GM12878 (cell line): ENCODE data around the gene CCDC117. TPM values are rescaled to one million over a fixed set of nuclear protein-coding genes. Genes with fewer than 3 reads are reported as not detected.

Experiments
- BCL3 ChIP-seq: IDR thresholded peaks from 2 replicates; pipeline ENCODE4 v1.6.1; 2011; ENCODE audit warnings: borderline replicate concordance, low read depth, mild to moderate bottlenecking, moderate library complexity, low read length; ENCODE audit not compliant: insufficient read depth, poor library complexity, severe bottlenecking
- GABPA ChIP-seq: IDR thresholded peaks from 2 replicates; pipeline ENCODE4 v1.6.1; 2014; ENCODE audit warnings: antibody characterized with exemption, low read depth, mild to moderate bottlenecking, inconsistent platforms
- GATAD2B ChIP-seq: fragments of 450-650 bp; conservative IDR thresholded peaks from 2 replicates; pipeline ENCODE4 v1.6.1; 2017; ENCODE audit warnings: low read depth, mild to moderate bottlenecking, moderate library complexity
- HDGF ChIP-seq: fragments of 450-650 bp; IDR thresholded peaks from 2 replicates; pipeline ENCODE4 v1.6.1; 2016; ENCODE audit warnings: antibody characterized with exemption
- IKZF2 ChIP-seq, 2 experiments: fragments of 450-650 bp; IDR thresholded peaks; 2 replicates each; pipeline ENCODE4 v1.6.1; 2017; ENCODE audit warnings: mild to moderate bottlenecking in 2 of 2, moderate library complexity in 2 of 2
- IRF5 ChIP-seq: fragments of 450-650 bp; IDR thresholded peaks from 2 replicates; pipeline ENCODE4 v1.6.1; 2017; ENCODE audit warnings: borderline replicate concordance
- NBN ChIP-seq: fragments of 450-650 bp; IDR thresholded peaks from 2 replicates; pipeline ENCODE4 v1.6.1; 2016
- NRF1 ChIP-seq: conservative IDR thresholded peaks from 2 replicates; pipeline ENCODE4 v1.6.1; 2011; ENCODE audit warnings: mild to moderate bottlenecking, low read depth, low read length, improper control_type of control experiment
- SIX5 ChIP-seq: IDR thresholded peaks from 2 replicates; pipeline ENCODE4 v1.6.1; 2011; ENCODE audit warnings: mild to moderate bottlenecking, low read depth, low read length, moderate library complexity; ENCODE audit not compliant: severe bottlenecking
- WRNIP1 ChIP-seq: IDR thresholded peaks from 2 replicates; pipeline ENCODE4 v1.6.1; 2011; ENCODE audit warnings: low read depth, low read length, improper control_type of control experiment, borderline replicate concordance
- polyA plus RNA-seq, 11 experiments: library from polyadenylated mRNA; depleted of rRNA in 4 of 11; unstranded in 6 of 11; stranded (reverse) in 5 of 11; fragments of >200 nt; fragmentation: Nextera tagmentation in 4 of 11; fragmentation: Illumina TruSeq in 1 of 11; extraction: Ambion mirVana in 4 of 11; extraction: Trizol in 1 of 11; gene quantifications; 1 replicate in 1 of 11; 2 replicates in 10 of 11; pipeline versions ENCODE4 v1.2.1 to v1.2.3, GENCODE V29; 2011 to 2016; ENCODE audit warnings: inconsistent platforms in 2 of 11, missing spikeins in 2 of 11, low read depth in 1 of 11
- total RNA-seq, 4 experiments: library from RNA; depleted of rRNA in 3 of 4; stranded (reverse); fragments of >200 nt in 3 of 4; fragmentation: Illumina TruSeq in 1 of 4; extraction: Trizol in 1 of 4; gene quantifications; 2 replicates each; pipeline versions ENCODE4 v1.2.1 to v1.2.3, GENCODE V29; 2013 to 2021
- TF ChIP-seq, protein P1 (sequence below): fragments of 450-650 bp; IDR thresholded peaks from 2 replicates; pipeline ENCODE4 v1.6.1; 2017; ENCODE audit warnings: low read depth, mild to moderate bottlenecking, moderate library complexity
- TF ChIP-seq, protein P2 (sequence below): IDR thresholded peaks from 2 replicates; pipeline ENCODE4 v1.6.1; 2011; ENCODE audit warnings: low read depth, low read length, improper control_type of control experiment, borderline replicate concordance

Gene CCDC117
- total and polyA plus RNA-seq, 10 of the 15 experiments (the other 5 are each of a cell fraction or from before 2014, with no cell fraction given): 6.3 to 32.2 (median 20.6) TPM

DNA sequence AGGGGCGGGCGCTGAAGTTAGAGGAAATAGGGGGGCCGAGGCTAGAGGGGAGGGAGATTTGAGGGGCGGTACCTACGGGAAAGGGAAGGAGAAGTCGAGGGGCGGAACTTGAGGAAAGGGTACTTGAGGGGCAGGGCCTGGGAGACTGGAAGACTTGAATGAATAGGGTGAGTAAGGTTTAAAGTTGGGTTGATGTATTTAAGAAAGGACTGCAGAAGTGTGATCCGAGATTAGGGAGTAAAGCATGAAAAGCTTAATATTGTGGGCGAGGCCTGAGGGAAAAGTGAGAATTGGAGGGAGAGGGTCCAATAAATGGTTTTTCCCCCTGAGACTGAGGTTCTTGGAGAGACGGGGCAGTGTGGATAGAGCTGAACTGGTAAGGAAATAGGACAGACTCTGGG, 29.9 kb upstream of the CCDC117 start (continued):
- no peak for TF ChIP-seq SIX5
- no peak for TF ChIP-seq BCL3
- TF ChIP-seq GABPA: peak; percentile 64; the same call in 1 of the 2 replicates
- peak; percentile 13 to 78; a peak in 2 of 4 replicates for TF ChIP-seq IKZF2 (IDR thresholded peaks at IDR 0.05)
- TF ChIP-seq HDGF: peak; percentile 13
- no peak for TF ChIP-seq WRNIP1
- TF ChIP-seq NBN: peak; percentile 87; the same call in 1 of the 2 replicates
- no peak for TF ChIP-seq NRF1
- TF ChIP-seq IRF5: no peak
- TF ChIP-seq, protein P1, sequence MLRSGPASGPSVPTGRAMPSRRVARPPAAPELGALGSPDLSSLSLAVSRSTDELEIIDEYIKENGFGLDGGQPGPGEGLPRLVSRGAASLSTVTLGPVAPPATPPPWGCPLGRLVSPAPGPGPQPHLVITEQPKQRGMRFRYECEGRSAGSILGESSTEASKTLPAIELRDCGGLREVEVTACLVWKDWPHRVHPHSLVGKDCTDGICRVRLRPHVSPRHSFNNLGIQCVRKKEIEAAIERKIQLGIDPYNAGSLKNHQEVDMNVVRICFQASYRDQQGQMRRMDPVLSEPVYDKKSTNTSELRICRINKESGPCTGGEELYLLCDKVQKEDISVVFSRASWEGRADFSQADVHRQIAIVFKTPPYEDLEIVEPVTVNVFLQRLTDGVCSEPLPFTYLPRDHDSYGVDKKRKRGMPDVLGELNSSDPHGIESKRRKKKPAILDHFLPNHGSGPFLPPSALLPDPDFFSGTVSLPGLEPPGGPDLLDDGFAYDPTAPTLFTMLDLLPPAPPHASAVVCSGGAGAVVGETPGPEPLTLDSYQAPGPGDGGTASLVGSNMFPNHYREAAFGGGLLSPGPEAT: 0 out of 2 replicates have a peak, but pooled peaks have one; percentile 44
- TF ChIP-seq GATAD2B: no peak
- TF ChIP-seq, protein P2, sequence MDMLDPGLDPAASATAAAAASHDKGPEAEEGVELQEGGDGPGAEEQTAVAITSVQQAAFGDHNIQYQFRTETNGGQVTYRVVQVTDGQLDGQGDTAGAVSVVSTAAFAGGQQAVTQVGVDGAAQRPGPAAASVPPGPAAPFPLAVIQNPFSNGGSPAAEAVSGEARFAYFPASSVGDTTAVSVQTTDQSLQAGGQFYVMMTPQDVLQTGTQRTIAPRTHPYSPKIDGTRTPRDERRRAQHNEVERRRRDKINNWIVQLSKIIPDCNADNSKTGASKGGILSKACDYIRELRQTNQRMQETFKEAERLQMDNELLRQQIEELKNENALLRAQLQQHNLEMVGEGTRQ: no peak
